ENCODE results near the gene RNF130. TPM values are rescaled to one million over a fixed set of nuclear protein-coding genes. Genes with fewer than 3 reads are reported as not detected.

RNF130 gene
- total RNA-seq, 4 donors from 2014 or later = 24.4 to 63.3 (median 36.2) TPM

DNA sequence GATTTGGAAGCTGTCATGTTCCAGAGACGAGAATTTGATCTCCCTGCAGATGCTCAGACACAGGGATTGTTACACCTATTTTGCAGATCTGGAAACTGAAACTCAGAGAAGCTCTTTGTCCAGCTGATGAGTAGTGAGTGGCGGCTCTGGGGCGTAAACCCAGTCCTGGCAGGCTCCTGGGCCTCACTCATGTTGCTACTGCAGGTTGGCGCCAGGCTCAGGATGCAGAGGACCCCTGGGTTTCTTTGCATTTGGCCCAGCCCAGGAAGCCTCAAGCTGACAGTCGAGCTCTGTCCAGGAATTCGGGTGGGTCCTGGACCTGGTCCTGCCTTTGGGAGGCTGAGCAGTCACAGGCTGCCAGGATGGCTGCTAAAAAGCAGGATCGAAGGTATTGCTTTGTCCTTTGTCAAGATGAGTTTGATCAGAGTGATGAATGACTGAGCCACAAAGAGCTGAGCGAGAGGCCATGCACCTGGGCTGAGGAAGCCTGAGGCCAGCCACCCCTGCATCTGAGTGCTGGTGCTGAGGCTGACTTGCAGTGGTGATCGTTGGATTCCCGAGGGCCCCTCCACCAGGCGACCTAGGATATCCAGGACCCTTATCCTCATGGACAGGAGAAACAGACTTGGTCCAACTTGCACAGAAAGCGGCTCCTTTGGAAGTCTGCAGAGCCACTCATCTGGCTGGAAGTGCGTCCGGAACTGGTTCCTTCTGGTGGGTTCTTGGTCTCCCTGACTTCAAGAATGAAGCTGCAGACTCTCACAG is 8.3 kb upstream of the RNF130 start:
- TF ChIP-seq, protein P1, sequence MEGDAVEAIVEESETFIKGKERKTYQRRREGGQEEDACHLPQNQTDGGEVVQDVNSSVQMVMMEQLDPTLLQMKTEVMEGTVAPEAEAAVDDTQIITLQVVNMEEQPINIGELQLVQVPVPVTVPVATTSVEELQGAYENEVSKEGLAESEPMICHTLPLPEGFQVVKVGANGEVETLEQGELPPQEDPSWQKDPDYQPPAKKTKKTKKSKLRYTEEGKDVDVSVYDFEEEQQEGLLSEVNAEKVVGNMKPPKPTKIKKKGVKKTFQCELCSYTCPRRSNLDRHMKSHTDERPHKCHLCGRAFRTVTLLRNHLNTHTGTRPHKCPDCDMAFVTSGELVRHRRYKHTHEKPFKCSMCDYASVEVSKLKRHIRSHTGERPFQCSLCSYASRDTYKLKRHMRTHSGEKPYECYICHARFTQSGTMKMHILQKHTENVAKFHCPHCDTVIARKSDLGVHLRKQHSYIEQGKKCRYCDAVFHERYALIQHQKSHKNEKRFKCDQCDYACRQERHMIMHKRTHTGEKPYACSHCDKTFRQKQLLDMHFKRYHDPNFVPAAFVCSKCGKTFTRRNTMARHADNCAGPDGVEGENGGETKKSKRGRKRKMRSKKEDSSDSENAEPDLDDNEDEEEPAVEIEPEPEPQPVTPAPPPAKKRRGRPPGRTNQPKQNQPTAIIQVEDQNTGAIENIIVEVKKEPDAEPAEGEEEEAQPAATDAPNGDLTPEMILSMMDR (IDR thresholded peaks at IDR 0.05) = no peak
- no peak for TF ChIP-seq POLR2A (IDR thresholded peaks at IDR 0.05)
- peak in 1 of 2 donors; percentile 68 for DNase-seq (ENCODE audit: low spot score in 2 of 2)
- WGBS, 2 donors = 61 to 74% methylated on average over 13 to 14 of the region's 14 CpGs
- intact Hi-C loops (cut with DNase I; ENCODE audit: low total_unique reads) = loop anchor here (10.0 kb wide), 1 partner anchor 145 kb away; no protein-coding TSS in a partner anchor
- H3K4me3 ChIP-seq (ENCODE audit: low read depth, poor library complexity, severe bottlenecking) = no peak overlapping the region

DNA sequence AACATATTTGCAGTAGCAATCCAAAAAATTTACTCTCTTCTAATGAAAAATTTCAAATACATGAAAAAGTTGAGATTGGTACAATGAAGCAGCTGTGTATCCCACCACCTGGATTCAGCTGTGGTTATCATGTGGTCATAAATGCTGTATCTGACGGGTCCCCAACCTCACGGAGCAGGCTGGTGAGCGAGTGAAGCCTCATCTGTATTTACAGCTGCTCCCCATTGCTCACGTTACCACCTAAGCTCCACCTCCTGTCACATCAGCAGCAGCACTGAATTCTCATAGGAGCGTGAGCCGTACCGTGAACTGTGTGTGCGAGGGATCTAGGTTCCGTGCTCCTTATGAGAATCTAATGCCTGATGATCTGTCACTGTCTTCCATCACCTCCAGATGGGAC is 6.8 kb upstream of the RNF130 start:
- H3K4me3 ChIP-seq (ENCODE audit: low read depth, poor library complexity, severe bottlenecking) = no peak overlapping the region
- no peak for TF ChIP-seq POLR2A (IDR thresholded peaks at IDR 0.05)
- TF ChIP-seq, protein P1 (IDR thresholded peaks at IDR 0.05) = no peak
- no peak for DNase-seq (ENCODE audit: low spot score in 2 of 2)
- intact Hi-C loops (cut with DNase I; ENCODE audit: low total_unique reads) = no loop called here
- 83% methylated on average over 9 of the region's 9 CpGs for WGBS, 2 donors

DNA sequence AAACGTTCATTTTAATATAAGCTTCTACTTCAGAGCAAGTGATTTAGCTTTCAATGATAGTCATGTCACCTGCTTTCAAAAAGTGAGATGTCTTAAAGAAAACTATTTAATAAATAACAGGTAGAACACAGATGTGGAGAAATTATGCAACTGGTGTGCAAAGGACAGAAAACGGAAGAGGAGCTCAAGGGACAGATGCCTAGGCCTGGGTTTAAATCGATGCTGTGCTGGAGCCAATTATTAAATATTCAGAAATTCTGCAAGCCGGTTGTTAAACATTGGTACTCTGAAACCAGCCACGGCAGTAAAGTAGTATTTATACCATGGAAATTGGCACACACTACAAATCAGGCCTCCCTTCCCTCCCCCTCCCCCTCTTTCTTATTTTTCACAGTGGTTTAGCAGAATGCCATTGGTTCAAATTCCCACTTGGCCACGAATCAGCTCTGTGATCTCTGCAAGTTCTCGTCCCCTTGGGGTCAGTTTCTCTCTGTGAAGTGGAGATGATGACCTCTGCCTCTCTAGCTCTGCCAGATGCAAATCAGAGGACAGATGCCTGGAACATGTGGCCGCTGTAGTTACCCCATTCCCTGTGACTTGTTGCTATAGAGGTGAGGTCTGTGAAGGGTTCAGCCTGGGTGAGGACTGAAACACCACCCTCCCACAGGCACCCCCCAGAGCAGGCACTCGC is 6.2 kb upstream of the RNF130 start:
- no peak overlapping the region for H3K4me3 ChIP-seq (ENCODE audit: low read depth, poor library complexity, severe bottlenecking)
- WGBS, 2 donors = 76% methylated on average over 9 of the region's 9 CpGs
- intact Hi-C loops (cut with DNase I; ENCODE audit: low total_unique reads) = no loop called here
- TF ChIP-seq POLR2A (IDR thresholded peaks at IDR 0.05) = no peak
- TF ChIP-seq, protein P1 (IDR thresholded peaks at IDR 0.05) = no peak
- DNase-seq (ENCODE audit: low spot score in 2 of 2) = no peak

DNA sequence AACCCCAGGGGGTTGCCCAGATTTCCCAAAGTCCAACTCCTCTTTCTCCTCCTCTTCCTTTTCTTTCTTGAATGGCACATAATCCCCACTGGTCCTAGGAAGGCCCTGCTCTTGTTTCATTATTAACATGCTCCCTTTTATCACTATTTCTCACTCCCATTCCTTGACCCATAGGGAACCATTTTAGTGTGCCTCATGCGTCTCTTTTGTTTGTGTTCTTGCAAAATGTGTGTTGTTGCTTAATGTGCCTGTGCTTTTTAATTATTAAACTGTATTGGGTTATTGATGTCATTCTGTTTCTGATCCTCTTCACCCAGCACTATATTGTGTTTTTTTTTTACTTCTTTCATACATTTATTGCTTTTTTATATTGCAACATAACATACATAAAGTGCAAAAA is 4.1 kb upstream of the RNF130 start:
- WGBS, 2 donors = 83 to 96% methylated on average over 1 of the region's 1 CpG
- intact Hi-C loops (cut with DNase I; ENCODE audit: low total_unique reads) = no loop called here
- TF ChIP-seq, protein P1 (IDR thresholded peaks at IDR 0.05) = no peak
- no peak for TF ChIP-seq POLR2A (IDR thresholded peaks at IDR 0.05)
- no peak for DNase-seq (ENCODE audit: low spot score in 2 of 2)
- H3K4me3 ChIP-seq (ENCODE audit: low read depth, poor library complexity, severe bottlenecking) = no peak overlapping the region

DNA sequence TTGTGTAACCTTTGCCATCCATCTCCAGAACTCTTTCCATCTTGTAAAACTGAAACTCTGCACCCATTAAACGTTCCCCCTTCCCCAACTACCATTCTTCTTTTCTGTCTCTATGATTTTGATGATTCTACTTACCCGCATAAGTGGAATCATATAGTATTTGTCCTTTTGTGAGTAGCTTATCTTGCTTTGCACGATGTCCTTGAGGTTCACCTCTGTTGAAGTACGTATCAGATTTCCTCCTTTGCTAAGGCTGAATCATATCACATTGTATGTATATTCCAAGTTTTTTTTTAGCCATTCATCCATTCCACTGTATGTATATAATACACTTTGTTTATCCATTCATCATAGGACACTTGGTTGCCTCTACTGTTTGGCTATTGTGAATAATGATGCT is 2.9 kb upstream of the RNF130 start:
- intact Hi-C loops (cut with DNase I; ENCODE audit: low total_unique reads) = no loop called here
- no peak for TF ChIP-seq POLR2A (IDR thresholded peaks at IDR 0.05)
- TF ChIP-seq, protein P1 (IDR thresholded peaks at IDR 0.05) = no peak
- 82 to 89% methylated on average over 4 of the region's 4 CpGs for WGBS, 2 donors
- H3K4me3 ChIP-seq (ENCODE audit: low read depth, poor library complexity, severe bottlenecking) = no peak overlapping the region
- no peak for DNase-seq (ENCODE audit: low spot score in 2 of 2)

Data from lower leg skin (tissue), 4 donors.